ENCODE measurements around the gene GRIN2D.
"Not testable (repeated sequence)": the region's sequence is repeated elsewhere in the genome, so short reads cannot be mapped to it uniquely, and the experiment has no call there.

The GRIN2D gene

DNA sequence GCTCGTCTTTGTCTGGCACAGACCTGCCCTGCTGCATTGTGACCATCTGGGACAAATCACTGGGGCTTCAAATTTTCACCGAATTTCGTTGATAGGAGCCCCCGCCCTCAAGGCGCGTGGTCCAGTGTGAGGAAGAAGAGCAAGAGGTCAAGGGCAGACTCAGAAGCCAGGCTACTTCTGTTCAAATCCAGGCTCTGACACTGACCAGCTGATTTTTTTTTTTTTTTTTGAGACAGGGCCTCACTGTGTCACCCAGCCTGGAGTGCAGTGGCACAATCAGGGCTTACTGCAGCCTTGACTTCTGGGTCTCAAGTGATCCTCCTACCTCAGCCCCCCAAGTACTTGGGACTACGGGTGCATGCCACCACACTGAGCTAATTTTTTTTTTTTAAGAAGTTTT is 22.1 kb upstream of the GRIN2D start:
- H2AFZ ChIP-seq (ENCODE audit: low read depth), result no peak overlapping the region
- TF ChIP-seq, protein P1, sequence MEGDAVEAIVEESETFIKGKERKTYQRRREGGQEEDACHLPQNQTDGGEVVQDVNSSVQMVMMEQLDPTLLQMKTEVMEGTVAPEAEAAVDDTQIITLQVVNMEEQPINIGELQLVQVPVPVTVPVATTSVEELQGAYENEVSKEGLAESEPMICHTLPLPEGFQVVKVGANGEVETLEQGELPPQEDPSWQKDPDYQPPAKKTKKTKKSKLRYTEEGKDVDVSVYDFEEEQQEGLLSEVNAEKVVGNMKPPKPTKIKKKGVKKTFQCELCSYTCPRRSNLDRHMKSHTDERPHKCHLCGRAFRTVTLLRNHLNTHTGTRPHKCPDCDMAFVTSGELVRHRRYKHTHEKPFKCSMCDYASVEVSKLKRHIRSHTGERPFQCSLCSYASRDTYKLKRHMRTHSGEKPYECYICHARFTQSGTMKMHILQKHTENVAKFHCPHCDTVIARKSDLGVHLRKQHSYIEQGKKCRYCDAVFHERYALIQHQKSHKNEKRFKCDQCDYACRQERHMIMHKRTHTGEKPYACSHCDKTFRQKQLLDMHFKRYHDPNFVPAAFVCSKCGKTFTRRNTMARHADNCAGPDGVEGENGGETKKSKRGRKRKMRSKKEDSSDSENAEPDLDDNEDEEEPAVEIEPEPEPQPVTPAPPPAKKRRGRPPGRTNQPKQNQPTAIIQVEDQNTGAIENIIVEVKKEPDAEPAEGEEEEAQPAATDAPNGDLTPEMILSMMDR (conservative IDR thresholded peaks at IDR 0.05; ENCODE audit: low read depth, low read length), result no peak
- H3K4me2 ChIP-seq, result no peak overlapping the region
- H3K27me3 ChIP-seq (ENCODE audit: insufficient read depth, low read depth), result no peaks in the 10 kb centered on the region
- no peak overlapping the region for H3K9ac ChIP-seq
- H3K79me2 ChIP-seq (ENCODE audit: insufficient read depth, low read depth), result no peaks in the 10 kb centered on the region
- no peaks in the 10 kb centered on the region for H3K36me3 ChIP-seq (ENCODE audit: insufficient read depth)
- peaks cover 44% of the 10 kb centered on the region for H3K4me1 ChIP-seq (ENCODE audit: low read depth, poor library complexity, severe bottlenecking)
- no peak overlapping the region for H3K27ac ChIP-seq
- H3K4me3 ChIP-seq (IDR thresholded peaks at IDR 0.05; ENCODE audit: insufficient read depth, low read depth, low read length), result no peak overlapping the region
- no peaks in the 10 kb centered on the region for H4K20me1 ChIP-seq (ENCODE audit: insufficient read depth)

DNA sequence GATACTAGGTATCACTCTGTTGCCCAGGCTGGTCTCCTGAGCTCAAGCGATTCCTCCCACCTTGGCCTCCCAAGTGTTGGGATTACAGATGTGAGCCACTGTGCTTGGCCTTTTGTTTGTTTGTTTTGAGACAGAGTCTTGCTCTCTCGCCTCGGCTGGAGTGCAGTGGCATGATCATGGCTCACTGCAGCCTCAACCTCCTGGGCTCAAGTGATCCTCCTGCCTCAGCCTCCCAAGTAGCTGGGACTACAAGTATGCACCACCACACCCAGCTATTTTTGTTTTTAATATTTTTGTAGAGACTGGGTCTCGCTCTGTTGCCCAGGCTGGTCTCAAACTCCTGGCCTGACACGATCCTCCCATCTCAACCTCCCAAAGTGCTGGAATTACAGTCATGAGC is 21.7 kb upstream of the GRIN2D start:
- H3K4me3 ChIP-seq (IDR thresholded peaks at IDR 0.05; ENCODE audit: insufficient read depth, low read depth, low read length); H4K20me1 ChIP-seq (ENCODE audit: insufficient read depth); H3K9ac ChIP-seq; H3K27ac ChIP-seq; H3K27me3 ChIP-seq (ENCODE audit: insufficient read depth, low read depth); H3K36me3 ChIP-seq (ENCODE audit: insufficient read depth); H3K4me2 ChIP-seq; H2AFZ ChIP-seq (ENCODE audit: low read depth); H3K79me2 ChIP-seq (ENCODE audit: insufficient read depth, low read depth): not testable (repeated sequence)
- peaks cover 48% of the 10 kb centered on the region for H3K4me1 ChIP-seq (ENCODE audit: low read depth, poor library complexity, severe bottlenecking)

GRCh38 chr19:48372904-48373303 is 20.6 kb upstream of the GRIN2D start:
- H3K27me3 ChIP-seq (ENCODE audit: insufficient read depth, low read depth), result no peaks in the 10 kb centered on the region
- peaks cover 59% of the 10 kb centered on the region for H3K4me1 ChIP-seq (ENCODE audit: low read depth, poor library complexity, severe bottlenecking)
- no peaks in the 10 kb centered on the region for H3K36me3 ChIP-seq (ENCODE audit: insufficient read depth)
- peak overlapping the region; percentile 10; the same call in 1 of the 2 replicates for H3K27ac ChIP-seq
- peak overlapping the region; percentile 1; the same call in 1 of the 2 replicates for H3K9ac ChIP-seq
- peak overlapping the region; percentile 59; the same call in 1 of the 2 replicates for H3K4me2 ChIP-seq
- TF ChIP-seq, protein P1 (conservative IDR thresholded peaks at IDR 0.05; ENCODE audit: low read depth, low read length), result no peak
- peak overlapping the region; percentile 41 for H2AFZ ChIP-seq (ENCODE audit: low read depth)
- H3K79me2 ChIP-seq (ENCODE audit: insufficient read depth, low read depth), result no peaks in the 10 kb centered on the region
- no peaks in the 10 kb centered on the region for H4K20me1 ChIP-seq (ENCODE audit: insufficient read depth)
- H3K4me3 ChIP-seq (IDR thresholded peaks at IDR 0.05; ENCODE audit: insufficient read depth, low read depth, low read length), result no peak overlapping the region

- no peak overlapping the region for H3K9ac ChIP-seq
- H3K4me1 ChIP-seq (ENCODE audit: low read depth, poor library complexity, severe bottlenecking), result peaks cover 66% of the 10 kb centered on the region
- no peaks in the 10 kb centered on the region for H3K36me3 ChIP-seq (ENCODE audit: insufficient read depth)
- no peak overlapping the region for H3K4me3 ChIP-seq (IDR thresholded peaks at IDR 0.05; ENCODE audit: insufficient read depth, low read depth, low read length)
- no peaks in the 10 kb centered on the region for H3K27me3 ChIP-seq (ENCODE audit: insufficient read depth, low read depth)
- no peak overlapping the region for H3K4me2 ChIP-seq
- H3K79me2 ChIP-seq (ENCODE audit: insufficient read depth, low read depth), result no peaks in the 10 kb centered on the region
- no peaks in the 10 kb centered on the region for H4K20me1 ChIP-seq (ENCODE audit: insufficient read depth)
- no peak overlapping the region for H3K27ac ChIP-seq
- no peak overlapping the region for H2AFZ ChIP-seq (ENCODE audit: low read depth)
- TF ChIP-seq, protein P1 (conservative IDR thresholded peaks at IDR 0.05; ENCODE audit: low read depth, low read length), result no peak
These were observed 19.9 kb upstream of the GRIN2D start for GRCh38 chr19:48373567-48373966.

GRCh38 chr19:48378194-48378570 is 15.3 kb upstream of the GRIN2D start:
- no peaks in the 10 kb centered on the region for H4K20me1 ChIP-seq (ENCODE audit: insufficient read depth)
- no peaks in the 10 kb centered on the region for H3K36me3 ChIP-seq (ENCODE audit: insufficient read depth)
- H3K4me1 ChIP-seq (ENCODE audit: low read depth, poor library complexity, severe bottlenecking), result peaks cover 95% of the 10 kb centered on the region
- no peaks in the 10 kb centered on the region for H3K79me2 ChIP-seq (ENCODE audit: insufficient read depth, low read depth)
- H3K4me2 ChIP-seq, result peak overlapping the region; percentile 79; the same call in 1 of the 2 replicates
- H3K27me3 ChIP-seq (ENCODE audit: insufficient read depth, low read depth), result no peaks in the 10 kb centered on the region
- TF ChIP-seq, protein P1 (conservative IDR thresholded peaks at IDR 0.05; ENCODE audit: low read depth, low read length), result no peak
- H3K9ac ChIP-seq, result peak overlapping the region; percentile 4; the same call in 1 of the 2 replicates
- no peak overlapping the region for H3K4me3 ChIP-seq (IDR thresholded peaks at IDR 0.05; ENCODE audit: insufficient read depth, low read depth, low read length)
- H2AFZ ChIP-seq (ENCODE audit: low read depth), result no peak overlapping the region
- H3K27ac ChIP-seq, result peak overlapping the region; percentile 90
